Keratinocyte (primary cell): ENCODE measurements around the gene TFF1. TPM values are rescaled to one million over a fixed set of nuclear protein-coding genes. Genes with fewer than 3 reads are reported as not detected.

ENCODE experiments used
- DNase-seq: peaks from one replicate; pipeline ENCODE4 v3.0.0-alpha.2; 2011; ENCODE audit warnings: low read depth, missing footprints, low spot score
- FAIRE-seq: peaks from 2 replicates; lab custom pipeline; 2011; peaks lifted over from hg19 to GRCh38; lab: Jason Lieb, UNC
- H2AFZ ChIP-seq: 2 replicates; pipeline ENCODE4 v1.6.0; 2012; ENCODE audit warnings: low read length, control low read depth, inconsistent platforms; ENCODE audit not compliant: control insufficient read depth
- H3K27ac ChIP-seq: 2 replicates; pipeline ENCODE4 v1.5.1; 2011; ENCODE audit warnings: low read length; ENCODE audit not compliant: control insufficient read depth, insufficient read depth
- H3K27me3 ChIP-seq: 3 replicates; pipeline ENCODE4 v1.6.0; 2011; ENCODE audit warnings: low read length; ENCODE audit not compliant: control insufficient read depth, insufficient read depth; ENCODE audit errors: extremely low read depth
- H3K36me3 ChIP-seq, 2 experiments: 2 replicates in 1 of 2; 3 replicates in 1 of 2; pipeline ENCODE4 v1.5.1; 2011; ENCODE audit warnings: low read length in 2 of 2, mild to moderate bottlenecking in 1 of 2; ENCODE audit not compliant: control insufficient read depth in 2 of 2, insufficient read depth in 2 of 2; ENCODE audit errors: extremely low read depth in 1 of 2
- H3K4me1 ChIP-seq: 3 replicates; pipeline ENCODE4 v1.5.1; 2011; ENCODE audit warnings: low read length; ENCODE audit not compliant: control insufficient read depth, insufficient read depth; ENCODE audit errors: extremely low read depth
- H3K4me2 ChIP-seq: 3 replicates; pipeline ENCODE4 v1.6.0; 2011; ENCODE audit warnings: low read depth, low read length; ENCODE audit not compliant: control insufficient read depth, insufficient read depth; ENCODE audit errors: extremely low read depth
- H3K4me3 ChIP-seq, 3 experiments: fragments of 200-600 bp in 1 of 3; sonication (generic) in 1 of 3; 2 replicates in 2 of 3; 3 replicates in 1 of 3; pipeline ENCODE4 v1.5.1; 2011 to 2016; ENCODE audit warnings: low read length in 3 of 3, mild to moderate bottlenecking in 3 of 3, control low read depth in 2 of 3, inconsistent platforms in 1 of 3, low read depth in 1 of 3, mixed read lengths in 1 of 3, mixed run types in 1 of 3, moderate library complexity in 1 of 3; ENCODE audit not compliant: control insufficient read depth in 2 of 3, insufficient read depth in 2 of 3; ENCODE audit errors: extremely low read depth in 1 of 3
- H3K79me2 ChIP-seq: 2 replicates; pipeline ENCODE4 v1.6.0; 2012; ENCODE audit warnings: low read length; ENCODE audit not compliant: control insufficient read depth, insufficient read depth
- H3K9ac ChIP-seq: 3 replicates; pipeline ENCODE4 v1.6.0; 2011; ENCODE audit warnings: low read length; ENCODE audit not compliant: control insufficient read depth, insufficient read depth; ENCODE audit errors: extremely low read depth
- H3K9me1 ChIP-seq: 3 replicates; pipeline ENCODE4 v1.6.0; 2011; ENCODE audit warnings: low read length; ENCODE audit not compliant: control insufficient read depth, insufficient read depth; ENCODE audit errors: extremely low read depth
- H3K9me3 ChIP-seq: 2 replicates; pipeline ENCODE4 v1.5.1; 2012; ENCODE audit warnings: low read depth, low read length; ENCODE audit not compliant: control insufficient read depth
- H4K20me1 ChIP-seq: 3 replicates; pipeline ENCODE4 v1.6.0; 2011; ENCODE audit warnings: low read length; ENCODE audit not compliant: control insufficient read depth, insufficient read depth; ENCODE audit errors: extremely low read depth
- EZH2 ChIP-seq: IDR thresholded peaks from one replicate; pipeline ENCODE4 v1.6.1; 2012; ENCODE audit warnings: inconsistent platforms, mild to moderate bottlenecking, low read length, moderate library complexity
- dilution Hi-C: fragments of 300-500 bp; cut with MboI; formaldehyde crosslinking; loops from one replicate; pipeline ENCODE4 v1.7.0; 2020; ENCODE audit warnings: low sequenced_read_pairs; ENCODE audit not compliant: extremely low pct_ligation_motif_present
- polyA plus RNA-seq, 5 experiments: library from polyadenylated mRNA; depleted of rRNA in 3 of 5; stranded (reverse) in 3 of 5; stranded (forward) in 1 of 5; unstranded in 1 of 5; fragments of >200 nt; gene quantifications; 1 replicate in 1 of 5; 2 replicates in 3 of 5; 3 replicates in 1 of 5; pipeline versions ENCODE4 v1.2.1 to v1.2.3, GENCODE V29; 2011 to 2012; ENCODE audit warnings: missing spikeins in 2 of 5, low read depth in 1 of 5, low replicate concordance in 1 of 5
- TF ChIP-seq, protein P1 (sequence below), 3 experiments: IDR thresholded peaks in 1 of 3; conservative IDR thresholded peaks in 1 of 3; optimal IDR thresholded peaks in 1 of 3; 2 replicates in 2 of 3; 3 replicates in 1 of 3; pipeline versions ENCODE3 to v1.5.1; 2011; ENCODE audit warnings: low read length in 3 of 3, mild to moderate bottlenecking in 3 of 3, moderate library complexity in 2 of 3, control low read depth in 1 of 3, inconsistent platforms in 1 of 3; ENCODE audit not compliant: insufficient read depth in 2 of 3; ENCODE audit errors: extremely low read depth in 1 of 3

The TFF1 gene
- polyA plus RNA-seq, 1 donor (not counting 4 experiments of a cell fraction or from before 2014, with no cell fraction given), result not detected

GRCh38 chr21:42384156-42384945 lies 18.0 kb upstream of the TFF1 start:
- Histone ChIP-seq H3K4me2 (no peak overlapping the region), H3K9ac (no peak overlapping the region), H3K9me1 (no peaks in the 10 kb centered on the region), H3K79me2 (no peaks in the 10 kb centered on the region), H3K9me3 (no peaks in the 10 kb centered on the region), H3K4me1 (no peaks in the 10 kb centered on the region), H2AFZ (no peak overlapping the region), H3K4me3 (no peak overlapping the region), H3K27me3 (no peaks in the 10 kb centered on the region), H4K20me1 (no peaks in the 10 kb centered on the region), H3K27ac (no peak overlapping the region), H3K36me3 (no peaks in the 10 kb centered on the region)
- no peak for FAIRE-seq
- no peak for TF ChIP-seq EZH2
- TF ChIP-seq, protein P1, sequence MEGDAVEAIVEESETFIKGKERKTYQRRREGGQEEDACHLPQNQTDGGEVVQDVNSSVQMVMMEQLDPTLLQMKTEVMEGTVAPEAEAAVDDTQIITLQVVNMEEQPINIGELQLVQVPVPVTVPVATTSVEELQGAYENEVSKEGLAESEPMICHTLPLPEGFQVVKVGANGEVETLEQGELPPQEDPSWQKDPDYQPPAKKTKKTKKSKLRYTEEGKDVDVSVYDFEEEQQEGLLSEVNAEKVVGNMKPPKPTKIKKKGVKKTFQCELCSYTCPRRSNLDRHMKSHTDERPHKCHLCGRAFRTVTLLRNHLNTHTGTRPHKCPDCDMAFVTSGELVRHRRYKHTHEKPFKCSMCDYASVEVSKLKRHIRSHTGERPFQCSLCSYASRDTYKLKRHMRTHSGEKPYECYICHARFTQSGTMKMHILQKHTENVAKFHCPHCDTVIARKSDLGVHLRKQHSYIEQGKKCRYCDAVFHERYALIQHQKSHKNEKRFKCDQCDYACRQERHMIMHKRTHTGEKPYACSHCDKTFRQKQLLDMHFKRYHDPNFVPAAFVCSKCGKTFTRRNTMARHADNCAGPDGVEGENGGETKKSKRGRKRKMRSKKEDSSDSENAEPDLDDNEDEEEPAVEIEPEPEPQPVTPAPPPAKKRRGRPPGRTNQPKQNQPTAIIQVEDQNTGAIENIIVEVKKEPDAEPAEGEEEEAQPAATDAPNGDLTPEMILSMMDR (optimal IDR thresholded peaks at IDR 0.05 in 1 of 3, IDR thresholded peaks at IDR 0.05 in 1 of 3, conservative IDR thresholded peaks at IDR 0.05 in 1 of 3; ENCODE audit: extremely low read depth in 1 of 3, insufficient read depth in 2 of 3, low read length in 3 of 3), result no peak
- dilution Hi-C loops, result no loop called here
- no peak for DNase-seq

DNA sequence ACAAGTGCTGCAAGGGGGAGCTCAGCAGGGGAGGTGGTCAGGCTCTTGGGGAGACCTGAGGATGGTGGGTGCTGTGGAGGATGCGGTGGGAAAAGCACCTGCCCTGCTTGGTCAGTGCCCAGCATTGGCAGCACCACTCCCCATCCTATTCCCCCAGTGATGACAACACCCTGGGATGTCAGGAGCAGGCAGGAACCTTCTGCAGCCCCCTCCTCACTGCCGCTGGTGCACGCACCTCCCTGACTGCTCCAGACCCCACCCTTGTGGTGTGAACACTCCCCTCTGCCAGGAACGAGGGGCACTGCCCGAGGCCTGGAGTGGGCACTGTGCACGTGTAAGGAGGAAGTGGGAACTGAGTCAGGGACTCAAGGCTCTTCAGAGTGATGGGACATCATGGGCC lies 17.0 kb upstream of the TFF1 start:
- Histone ChIP-seq H3K4me3 (no peak overlapping the region), H4K20me1 (no peaks in the 10 kb centered on the region), H3K27ac (no peak overlapping the region), H3K4me1 (no peaks in the 10 kb centered on the region), H3K4me2 (no peak overlapping the region), H3K9ac (no peak overlapping the region), H3K36me3 (no peaks in the 10 kb centered on the region), H3K9me3 (no peaks in the 10 kb centered on the region), H3K79me2 (no peaks in the 10 kb centered on the region), H2AFZ (no peak overlapping the region), H3K27me3 (no peaks in the 10 kb centered on the region), H3K9me1 (no peaks in the 10 kb centered on the region)
- DNase-seq, result no peak
- dilution Hi-C loops, result no loop called here
- TF ChIP-seq EZH2, result no peak
- TF ChIP-seq, protein P1 (optimal IDR thresholded peaks at IDR 0.05 in 1 of 3, IDR thresholded peaks at IDR 0.05 in 1 of 3, conservative IDR thresholded peaks at IDR 0.05 in 1 of 3; ENCODE audit: extremely low read depth in 1 of 3, insufficient read depth in 2 of 3, low read length in 3 of 3), result no peak
- no peak for FAIRE-seq
